GM21576 (cell line): ENCODE results near the gene CREBBP.
"Not testable (repeated sequence)": the region's sequence is repeated elsewhere in the genome, so short reads cannot be mapped to it uniquely, and the experiment has no call there.

ENCODE experiments used
- ATAC-seq: cut with Tn5 transposase; IDR thresholded peaks from one replicate; pipeline ENCODE4 v1.9.1; 2021; ENCODE audit warnings: mild to moderate bottlenecking, moderate library complexity; ENCODE audit not compliant: unreplicated experiment

The CREBBP gene

GRCh38 chr16:3717235-3718018 lies 163.1 kb downstream of the CREBBP start, which contains the start of gene TRAP1:
TSS of gene TRAP1 (minus strand) at chr16:3717524. CDS start at chr16:3717508, 16 bp downstream.
- ATAC-seq: peak; percentile 72

- ATAC-seq: peak; percentile 24
Measured at GRCh38 chr16:3716831-3717234, 163.7 kb downstream of the CREBBP start.

DNA sequence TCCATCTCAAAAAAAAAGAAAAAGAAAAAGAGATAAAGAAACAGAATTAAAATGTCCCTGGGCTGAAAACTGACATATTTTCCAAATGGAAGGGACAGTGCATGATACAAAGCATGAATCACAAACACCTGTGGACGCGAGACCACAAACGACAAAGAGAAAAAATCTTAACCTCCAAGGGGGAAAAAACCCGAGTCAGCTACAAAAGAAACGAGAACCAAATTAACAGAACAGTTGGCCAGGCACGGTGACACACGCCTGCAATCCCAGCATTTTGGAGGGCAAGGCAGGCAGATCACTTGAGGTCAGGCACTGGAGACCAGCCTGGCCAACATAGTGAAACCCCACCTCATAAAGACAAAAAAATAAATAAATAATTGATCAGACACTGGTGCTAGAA lies 165.1 kb downstream of the CREBBP start:
- no peak for ATAC-seq

DNA sequence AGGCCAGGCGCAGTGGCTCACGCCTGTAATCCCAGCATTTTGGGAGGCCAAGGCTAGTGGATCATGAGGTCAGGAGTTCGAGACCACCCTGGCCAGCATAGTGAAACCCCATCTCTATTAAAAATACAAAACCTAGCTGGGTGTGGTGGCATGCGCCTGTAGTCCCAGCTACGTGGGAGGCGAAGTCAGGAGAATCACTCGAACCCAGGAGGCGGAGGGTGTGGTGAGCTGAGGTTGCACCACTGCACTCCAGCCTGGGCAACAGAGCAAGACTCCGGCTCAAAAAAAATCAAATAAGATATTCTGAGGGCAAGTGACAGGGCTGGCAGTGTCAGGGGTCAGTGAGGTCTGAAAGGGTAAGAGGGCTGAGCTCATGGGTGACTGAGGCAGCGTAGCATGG lies 166.1 kb downstream of the CREBBP start:
- not testable (repeated sequence) for ATAC-seq

DNA sequence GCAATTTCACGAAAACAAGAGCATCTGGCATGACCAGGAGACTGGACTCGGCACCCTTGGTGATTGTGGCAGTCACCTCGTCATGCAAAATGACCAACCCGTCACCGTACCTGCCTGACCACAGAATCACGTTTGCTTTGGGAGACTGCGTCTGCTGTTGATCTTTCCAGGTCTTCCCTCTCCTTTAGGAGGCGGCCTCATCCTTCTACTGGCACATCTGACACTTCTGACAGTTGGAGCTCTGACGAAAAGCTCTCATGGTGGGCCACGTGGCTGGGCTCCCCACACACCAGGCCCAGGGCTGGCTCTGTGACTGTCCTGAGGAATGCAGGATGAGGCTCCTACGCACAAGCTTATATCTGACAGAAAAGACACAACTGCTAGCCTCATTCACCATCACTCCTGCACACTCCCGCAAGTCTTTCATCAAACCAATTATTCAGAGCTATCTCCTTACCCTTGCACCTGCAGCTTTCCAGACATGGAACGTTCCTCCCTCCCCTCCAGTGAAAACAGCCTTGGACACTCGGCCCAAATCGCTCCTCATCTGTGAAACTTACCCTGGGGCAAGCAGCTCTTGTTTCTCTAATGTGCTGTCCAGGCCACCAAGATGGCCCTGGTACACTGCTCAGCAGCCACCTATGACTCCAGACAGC lies 166.8 kb downstream of the CREBBP start:
- ATAC-seq: no peak

DNA sequence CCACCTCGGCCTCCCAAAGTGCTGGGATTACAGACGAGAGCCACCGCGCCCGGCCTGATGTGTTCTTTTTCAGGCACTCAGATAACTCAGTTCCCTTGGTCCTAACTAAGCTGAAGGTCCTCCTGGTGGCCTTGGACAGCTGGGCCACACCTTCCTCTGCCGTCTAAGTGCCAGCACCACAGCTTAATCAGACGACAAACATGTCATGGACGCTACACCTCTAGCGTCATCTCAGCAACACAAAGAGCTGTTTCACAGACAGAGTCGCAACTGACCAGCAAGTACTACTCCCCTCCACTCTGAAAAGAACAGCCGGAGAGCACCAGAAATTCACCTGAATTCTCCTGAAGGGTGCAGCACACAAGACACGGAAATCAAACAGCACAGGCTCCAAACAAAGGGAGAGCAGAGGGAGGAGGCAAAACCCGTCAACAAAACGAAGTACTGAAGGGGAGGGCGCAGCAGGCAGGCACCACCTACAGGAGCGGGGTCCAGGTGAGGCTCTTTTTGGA lies 167.6 kb downstream of the CREBBP start:
- no peak for ATAC-seq

GRCh38 chr16:3706253-3707012 lies 174.1 kb downstream of the CREBBP start:
- no peak for ATAC-seq

DNA sequence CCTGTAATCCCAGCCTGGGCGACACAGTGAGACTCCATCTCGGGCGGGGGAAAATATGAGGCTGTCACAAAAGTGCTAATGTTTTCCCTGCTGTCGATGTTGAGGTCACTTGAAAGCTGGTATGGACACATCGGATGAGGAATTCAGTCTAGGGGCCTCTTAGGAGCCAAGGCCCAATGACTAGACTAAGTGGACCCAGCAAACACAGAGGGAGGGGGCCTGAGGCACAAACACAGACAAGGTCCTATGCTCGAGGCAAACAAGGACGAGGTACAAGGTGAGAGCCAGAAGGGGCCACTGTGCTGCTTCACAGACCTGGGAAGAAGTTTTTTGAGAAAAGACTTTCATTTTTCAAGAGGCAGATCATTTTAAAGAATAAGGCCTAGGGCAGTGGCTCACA lies 178.4 kb downstream of the CREBBP start:
- no peak for ATAC-seq

- ATAC-seq: no peak
Measured at GRCh38 chr16:3701531-3701930, 179.0 kb downstream of the CREBBP start.

DNA sequence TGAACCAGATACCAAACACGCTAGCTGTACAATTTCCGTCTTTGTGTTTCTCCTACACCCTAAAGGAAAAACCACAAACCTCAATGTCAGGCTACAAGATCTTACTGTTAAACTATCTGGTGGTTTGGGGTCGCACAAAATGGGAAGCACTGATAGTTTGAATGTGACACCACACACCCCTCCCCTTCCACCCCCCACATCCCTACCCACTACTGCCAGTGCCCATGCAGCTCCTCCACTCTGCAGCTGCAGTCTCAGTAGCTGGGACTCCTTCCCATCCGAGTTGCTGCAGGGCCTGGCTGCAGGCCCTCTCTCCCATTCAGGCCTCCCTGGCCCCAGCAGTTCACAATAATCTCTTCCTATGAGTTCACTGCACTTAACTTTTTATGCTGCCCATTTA lies 181.6 kb downstream of the CREBBP start:
- ATAC-seq: no peak

GRCh38 chr16:3696425-3697218 lies 183.9 kb downstream of the CREBBP start:
- no peak for ATAC-seq

GRCh38 chr16:3695610-3696369 lies 184.7 kb downstream of the CREBBP start:
- ATAC-seq: no peak

DNA sequence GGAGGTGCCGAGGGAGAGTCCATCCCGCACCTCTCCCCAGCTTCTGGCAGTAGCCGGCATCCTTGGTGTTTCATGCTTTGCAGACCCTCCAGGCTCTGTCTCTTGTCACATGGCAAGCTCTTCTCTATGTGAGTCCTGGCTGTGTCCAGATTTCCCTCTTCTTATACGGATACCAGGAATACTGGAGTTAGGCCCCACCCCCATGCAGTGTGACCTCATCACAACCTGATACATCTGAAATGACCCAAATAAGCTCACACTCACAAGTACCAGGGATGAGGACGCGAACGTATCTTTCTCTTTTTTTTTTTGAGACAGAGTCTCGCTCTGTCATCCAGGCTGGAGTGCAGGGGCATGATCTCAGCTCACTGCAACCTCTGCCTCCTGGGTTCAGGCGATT lies 186.5 kb downstream of the CREBBP start:
- no peak for ATAC-seq

- ATAC-seq: no peak
Measured at GRCh38 chr16:3691761-3692160, 188.8 kb downstream of the CREBBP start.

DNA sequence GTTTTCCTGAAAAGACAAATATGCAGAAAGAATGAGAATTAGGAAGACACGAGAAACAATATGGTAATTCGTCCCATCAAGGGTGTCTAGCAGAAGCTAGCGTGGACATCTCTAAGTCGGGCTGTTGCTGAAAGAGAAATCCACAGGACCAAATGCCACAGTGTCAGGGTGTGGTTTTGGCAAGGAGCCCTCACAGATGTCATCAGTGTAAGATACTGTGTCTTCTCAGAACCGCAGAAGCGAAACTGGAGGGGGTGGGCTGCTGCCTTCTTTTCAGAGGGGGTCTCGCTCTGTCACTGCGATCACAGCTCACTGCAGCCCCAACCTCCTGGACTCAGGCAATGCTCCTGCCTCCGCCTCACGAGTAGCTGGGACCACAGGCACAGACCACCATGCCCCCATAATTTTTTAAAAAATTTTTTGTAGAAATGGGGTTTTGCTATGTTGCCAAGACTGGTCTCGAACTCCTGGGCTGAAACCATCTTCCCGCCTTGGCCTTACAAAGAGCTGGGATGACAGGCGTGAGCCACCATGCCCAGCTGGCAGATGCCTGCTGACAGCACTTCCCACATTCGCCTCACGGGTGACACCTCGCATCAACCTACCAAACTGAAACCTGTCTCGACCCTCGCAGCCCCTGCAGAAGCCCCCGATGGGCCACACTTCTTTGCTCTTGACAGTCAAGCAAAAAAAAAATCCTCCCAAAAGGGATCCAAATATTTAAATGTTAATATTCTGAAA lies 189.4 kb downstream of the CREBBP start:
- ATAC-seq: no peak

DNA sequence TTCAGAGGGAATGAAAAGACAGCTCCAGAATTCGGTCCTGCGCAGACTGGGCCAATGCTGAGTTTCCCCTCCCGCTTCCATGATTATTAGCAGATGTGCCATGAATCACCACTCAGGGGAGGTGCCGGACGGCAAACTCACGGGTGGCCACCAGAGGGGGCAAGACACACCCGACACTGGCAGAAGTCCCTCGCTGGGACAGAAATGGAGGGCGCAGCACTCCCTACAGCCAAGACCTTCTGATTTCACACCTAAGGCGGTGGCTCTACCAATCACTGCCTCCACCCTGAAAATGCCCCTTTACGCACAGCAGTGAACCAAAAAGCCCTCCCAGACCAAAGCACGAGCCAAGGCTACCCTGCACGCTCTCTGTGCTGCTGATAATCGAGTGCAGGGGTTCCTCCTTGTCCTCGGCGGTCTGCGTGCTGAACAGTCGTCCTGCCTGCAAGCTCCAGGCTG lies 190.0 kb downstream of the CREBBP start:
- no peak for ATAC-seq

GRCh38 chr16:3689731-3690130 lies 190.8 kb downstream of the CREBBP start:
- no peak for ATAC-seq

GRCh38 chr16:3687792-3688191 lies 192.7 kb downstream of the CREBBP start:
- ATAC-seq: no peak

DNA sequence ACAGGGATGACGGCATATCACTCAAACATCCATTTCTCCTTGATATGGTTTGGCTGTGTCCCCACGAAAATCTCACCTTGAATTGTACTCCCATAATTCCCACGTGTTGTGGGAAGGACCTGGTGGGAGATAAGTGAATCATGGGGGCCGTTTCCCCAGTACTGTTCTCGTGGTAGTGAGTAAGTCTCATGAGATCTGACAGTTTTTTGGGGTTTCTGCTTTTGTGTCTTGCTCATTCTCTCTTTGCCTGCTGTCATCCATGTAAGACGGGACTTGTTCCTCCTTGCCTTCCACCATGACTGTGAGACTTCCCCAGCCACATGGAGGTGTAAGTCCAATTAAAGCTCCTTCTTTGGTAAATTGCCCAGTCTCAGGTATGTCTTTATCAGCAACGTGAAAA lies 193.5 kb downstream of the CREBBP start:
- ATAC-seq: no peak
